H1 (cell line): ENCODE measurements around the gene CYP2C8. TPM values are rescaled to one million over a fixed set of nuclear protein-coding genes. Genes with fewer than 3 reads are reported as not detected.
A peak's percentile ranks its signal among the peaks of the same experiment; 100 is the strongest.

ENCODE experiments used
- CTCF ChIA-PET: fragments of 300-600 bp; sonication (Branson Sonifier 250); formaldehyde crosslinking; loops from one replicate; lab custom pipeline; 2021; ENCODE audit not compliant: partially characterized antibody; lab: Charles Lee
- POLR2A ChIA-PET: fragments of 300-600 bp; sonication (Branson Sonifier 250); formaldehyde crosslinking; loops from one replicate; lab custom pipeline; 2021; ENCODE audit warnings: inconsistent platforms; ENCODE audit not compliant: partially characterized antibody; lab: Charles Lee
- DNase-seq, 2 experiments: peaks; one replicate each; pipeline versions ENCODE4 v3.0.0 to v3.0.0-alpha.2; 2010 to 2022; ENCODE audit warnings: low spot score in 2 of 2, low read depth in 1 of 2, mixed read lengths in 1 of 2
- FAIRE-seq: peaks from 2 replicates; lab custom pipeline; 2011; peaks lifted over from hg19 to GRCh38; lab: Jason Lieb, UNC
- H2AFZ ChIP-seq: 2 replicates; pipeline ENCODE4 v1.8.1; 2012; ENCODE audit warnings: low read length, inconsistent platforms
- H2AK5ac ChIP-seq: 2 replicates; pipeline ENCODE4 v1.6.1; 2013; ENCODE audit warnings: low read depth, low read length
- H2BK120ac ChIP-seq: replicated peaks from 2 replicates; pipeline ENCODE3; 2013; ENCODE audit warnings: low read depth, low read length, inconsistent platforms
- H2BK12ac ChIP-seq: 2 replicates; pipeline ENCODE4 v1.6.1; 2013; ENCODE audit warnings: low read depth, low read length
- H2BK15ac ChIP-seq: 2 replicates; pipeline ENCODE4 v1.6.1; 2013; ENCODE audit warnings: low read length
- H2BK20ac ChIP-seq: 2 replicates; pipeline ENCODE4 v1.6.1; 2013; ENCODE audit warnings: low read length
- H2BK5ac ChIP-seq: 2 replicates; pipeline ENCODE4 v1.6.1; 2013; ENCODE audit warnings: low read depth, low read length
- H3K14ac ChIP-seq: 2 replicates; pipeline ENCODE4 v1.6.1; 2013; ENCODE audit warnings: inconsistent platforms; ENCODE audit not compliant: insufficient read length
- H3K18ac ChIP-seq: 2 replicates; pipeline ENCODE4 v1.6.1; 2013; ENCODE audit warnings: low read length; ENCODE audit errors: extremely low read depth
- H3K23ac ChIP-seq: 2 replicates; pipeline ENCODE4 v1.6.1; 2013; ENCODE audit warnings: inconsistent platforms; ENCODE audit not compliant: insufficient read length
- H3K23me2 ChIP-seq: 2 replicates; pipeline ENCODE4 v1.6.1; 2013; ENCODE audit warnings: low read depth, low read length
- H3K27ac ChIP-seq: 2 replicates; pipeline ENCODE4 v1.6.1; 2011; ENCODE audit warnings: low read depth, low read length, inconsistent platforms
- H3K27me3 ChIP-seq, 4 experiments: replicated peaks in 1 of 4; 1 replicate in 1 of 4; 2 replicates in 3 of 4; pipeline versions ENCODE4 v1.6.1 to v1.8.1; 2011 to 2013; ENCODE audit warnings: low read length in 3 of 4, mild to moderate bottlenecking in 3 of 4, inconsistent platforms in 2 of 4, mixed read lengths in 2 of 4, moderate library complexity in 1 of 4; ENCODE audit not compliant: control insufficient read depth in 3 of 4, insufficient read depth in 3 of 4; ENCODE audit errors: extremely low read depth in 1 of 4
- H3K36me3 ChIP-seq, 4 experiments: 2 replicates each; pipeline versions ENCODE4 v1.6.1 to v1.8.1; 2011 to 2013; ENCODE audit warnings: mild to moderate bottlenecking in 4 of 4, low read length in 3 of 4, moderate library complexity in 2 of 4, control low read depth in 1 of 4, inconsistent platforms in 1 of 4; ENCODE audit not compliant: insufficient read depth in 4 of 4, control insufficient read depth in 2 of 4
- H3K4ac ChIP-seq: replicated peaks from 2 replicates; pipeline ENCODE3; 2013; ENCODE audit warnings: low read length, low read depth, mixed read lengths, inconsistent platforms; ENCODE audit not compliant: insufficient read length
- H3K4me1 ChIP-seq, 4 experiments: replicated peaks in 1 of 4; 1 replicate in 1 of 4; 2 replicates in 3 of 4; pipeline versions ENCODE4 v1.6.1 to v1.8.1; 2011 to 2013; ENCODE audit warnings: low read length in 3 of 4, inconsistent platforms in 2 of 4, mixed read lengths in 1 of 4; ENCODE audit not compliant: insufficient read depth in 4 of 4, control insufficient read depth in 3 of 4
- H3K4me2 ChIP-seq, 2 experiments: 2 replicates each; pipeline versions ENCODE4 v1.6.1 to v1.8.1; 2011 to 2013; ENCODE audit warnings: low read depth in 2 of 2, low read length in 2 of 2, control low read depth in 1 of 2, inconsistent platforms in 1 of 2, mild to moderate bottlenecking in 1 of 2; ENCODE audit not compliant: insufficient read depth in 1 of 2
- H3K4me3 ChIP-seq, 4 experiments: fragments of 200-600, 300-600 bp in 1 of 4; sonication (generic), shearing (Covaris generic), sonication (Bioruptor Twin) in 1 of 4; 2 replicates each; pipeline versions ENCODE4 v1.5.1 to v1.8.1; 2011 to 2016; ENCODE audit warnings: low read length in 4 of 4, low read depth in 3 of 4, control low read depth in 2 of 4, inconsistent platforms in 2 of 4, mild to moderate bottlenecking in 2 of 4, mixed read lengths in 1 of 4, moderate library complexity in 1 of 4; ENCODE audit not compliant: insufficient read depth in 2 of 4; ENCODE audit errors: extremely low read depth in 1 of 4
- H3K56ac ChIP-seq: replicated peaks from 2 replicates; pipeline ENCODE3; 2013; ENCODE audit warnings: low read depth, mild to moderate bottlenecking, mixed read lengths, low read length, inconsistent platforms; ENCODE audit not compliant: insufficient read length
- H3K79me1 ChIP-seq: 2 replicates; pipeline ENCODE4 v1.6.1; 2013; ENCODE audit warnings: low read depth, low read length, control low read depth
- H3K79me2 ChIP-seq, 2 experiments: 2 replicates each; pipeline versions ENCODE4 v1.6.1 to v1.8.1; 2012 to 2013; ENCODE audit warnings: low read length in 2 of 2, mild to moderate bottlenecking in 2 of 2, inconsistent platforms in 1 of 2; ENCODE audit not compliant: insufficient read depth in 2 of 2, control insufficient read depth in 1 of 2
- H3K9ac ChIP-seq, 4 experiments: replicated peaks in 1 of 4; 1 replicate in 1 of 4; 2 replicates in 3 of 4; pipeline versions ENCODE4 v1.6.1 to v1.8.1; 2011 to 2013; ENCODE audit warnings: low read depth in 3 of 4, low read length in 3 of 4, control low read depth in 2 of 4, mild to moderate bottlenecking in 2 of 4, moderate library complexity in 2 of 4, inconsistent platforms in 1 of 4; ENCODE audit errors: extremely low read depth in 1 of 4
- H3K9me3 ChIP-seq, 2 experiments: 2 replicates each; pipeline versions ENCODE4 v1.6.1 to v1.8.1; 2012 to 2013; ENCODE audit warnings: mild to moderate bottlenecking in 2 of 2, moderate library complexity in 2 of 2, control low read depth in 1 of 2, inconsistent platforms in 1 of 2, low read depth in 1 of 2, low read length in 1 of 2, mixed read lengths in 1 of 2; ENCODE audit not compliant: insufficient read depth in 2 of 2
- H4K20me1 ChIP-seq, 2 experiments: replicated peaks in 1 of 2; 2 replicates each; pipeline versions ENCODE3 to v1.8.1; 2011 to 2013; ENCODE audit warnings: inconsistent platforms in 2 of 2, low read length in 2 of 2, mild to moderate bottlenecking in 1 of 2; ENCODE audit not compliant: insufficient read depth in 2 of 2, control insufficient read depth in 1 of 2
- H4K5ac ChIP-seq: 2 replicates; pipeline ENCODE4 v1.6.1; 2013; ENCODE audit warnings: low read length, low read depth, mixed read lengths, inconsistent platforms; ENCODE audit not compliant: insufficient read length
- H4K8ac ChIP-seq: 2 replicates; pipeline ENCODE4 v1.8.0; 2013; ENCODE audit warnings: mild to moderate bottlenecking, moderate library complexity, low read length, inconsistent platforms; ENCODE audit not compliant: insufficient read depth; ENCODE audit errors: extremely low read depth
- H4K91ac ChIP-seq: replicated peaks from 2 replicates; pipeline ENCODE3; 2013; ENCODE audit warnings: low read length, mixed read lengths, inconsistent platforms; ENCODE audit not compliant: insufficient read length
- ATF3 ChIP-seq: IDR thresholded peaks from 2 replicates; pipeline ENCODE4 v1.6.1; 2011; ENCODE audit warnings: low read depth, mild to moderate bottlenecking, low read length; ENCODE audit not compliant: insufficient read depth
- BACH1 ChIP-seq: IDR thresholded peaks from 2 replicates; pipeline ENCODE4 v1.6.1; 2012; ENCODE audit warnings: low read length, improper control_type of control experiment
- BRCA1 ChIP-seq: IDR thresholded peaks from 2 replicates; pipeline ENCODE4 v1.6.1; 2012; ENCODE audit warnings: low read depth, low read length, improper control_type of control experiment
- JUN ChIP-seq: IDR thresholded peaks from 2 replicates; pipeline ENCODE4 v1.6.1; 2011; ENCODE audit warnings: low read depth, mild to moderate bottlenecking, improper control_type of control experiment, low read length
- NRF1 ChIP-seq: IDR thresholded peaks from 2 replicates; pipeline ENCODE4 v1.6.1; 2011; ENCODE audit warnings: mild to moderate bottlenecking, low read depth, low read length, improper control_type of control experiment
- RXRA ChIP-seq: IDR thresholded peaks from 2 replicates; pipeline ENCODE4 v1.6.1; 2011; ENCODE audit warnings: low read depth, mild to moderate bottlenecking, low read length, moderate library complexity; ENCODE audit not compliant: insufficient read depth
- TCF12 ChIP-seq: IDR thresholded peaks from 2 replicates; pipeline ENCODE4 v1.6.1; 2011; ENCODE audit warnings: low read depth, mild to moderate bottlenecking, low read length
- WGBS, 2 experiments: shearing (Covaris generic) in 1 of 2; methylation state at CpG; one replicate each; pipeline versions ENCODE4 v1.1.6 to v1.1.7; 2013 to 2015; ENCODE audit warnings: low lambda C conversion rate in 2 of 2, mixed read lengths in 2 of 2, inconsistent platforms in 1 of 2, low coverage in 1 of 2, missing lambda C conversion rate in 1 of 2; ENCODE audit not compliant: insufficient replicate concordance in 2 of 2, insufficient coverage in 1 of 2, insufficient read length in 1 of 2; ENCODE audit errors: extremely low coverage in 1 of 2, missing lambda C conversion rate in 1 of 2; 5-methylcytosine and 5-hydroxymethylcytosine counted together
- polyA plus RNA-seq, 7 experiments: library from polyadenylated mRNA; depleted of rRNA in 3 of 7; stranded (reverse) in 5 of 7; unstranded in 2 of 7; fragments of >200 nt in 5 of 7; fragments of 200-250 nt in 2 of 7; gene quantifications; 1 replicate in 5 of 7; 2 replicates in 1 of 7; 4 replicates in 1 of 7; pipeline versions ENCODE4 v1.2.1 to v1.2.3, GENCODE V29; 2011 to 2013; ENCODE audit warnings: missing spikeins in 2 of 7, mixed read lengths in 2 of 7
- total RNA-seq: library from RNA; stranded (reverse); fragmentation: NEBNext Ultra II Directional; extraction: Animal tissue kit (Norgen Biotek cat#: 25700); gene quantifications from 2 replicates; pipeline ENCODE4 v1.2.1, GENCODE V29; 2021

Gene CYP2C8
- total and polyA plus RNA-seq, 2 of the 8 experiments (the other 6 are each of a cell fraction or from before 2014, with no cell fraction given): 0.32 to 0.89 TPM

DNA sequence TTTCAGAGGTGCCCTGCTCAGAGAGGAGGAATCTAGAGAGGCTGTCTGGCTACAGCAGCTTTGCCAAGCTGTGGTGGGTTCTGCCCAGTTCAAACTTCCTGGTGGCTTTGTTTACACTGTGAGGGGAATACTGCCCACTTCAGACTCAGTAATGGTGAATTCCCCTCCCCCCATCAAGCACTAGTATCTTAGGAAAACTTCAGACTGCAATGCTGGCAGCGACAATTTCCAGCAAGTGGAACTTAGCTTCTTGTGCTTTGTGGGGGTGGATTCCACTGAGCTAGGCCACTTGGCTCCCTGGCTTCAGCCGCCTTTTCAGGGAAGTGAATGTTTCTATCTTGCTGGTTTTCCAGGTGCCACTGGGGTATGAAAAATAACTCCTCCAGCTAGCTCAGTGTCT, 42.8 kb downstream of the CYP2C8 start:
- no peaks in the 10 kb centered on the region for H3K79me2 ChIP-seq
- H4K5ac ChIP-seq: no peak overlapping the region
- H2AFZ ChIP-seq: peak overlapping the region; percentile 65; the same call in 1 of the 2 replicates
- H3K9me3 ChIP-seq: no peaks in the 10 kb centered on the region
- H3K27me3 ChIP-seq: no peaks in the 10 kb centered on the region
- H3K23ac ChIP-seq: no peak overlapping the region
- H2BK15ac ChIP-seq: no peak overlapping the region
- 82% methylated on average over 2 of the region's 2 CpGs; no CpG with 5 or more reads in 1 of the 2 experiments for WGBS, 2 experiments
- H3K4ac ChIP-seq: no peak overlapping the region
- no peak for DNase-seq
- H2BK120ac ChIP-seq: no peak overlapping the region
- no peak for TF ChIP-seq RXRA
- TF ChIP-seq BACH1: no peak
- no peak for TF ChIP-seq ATF3
- TF ChIP-seq TCF12: no peak
- TF ChIP-seq JUN: no peak
- TF ChIP-seq BRCA1: no peak
- TF ChIP-seq NRF1: no peak
- TF ChIP-seq, all 59 proteins: peak for 0
- H4K91ac ChIP-seq: no peak overlapping the region
- H3K36me3 ChIP-seq: no peaks in the 10 kb centered on the region
- CTCF ChIA-PET: interaction anchor here (1.6 kb wide), 1 partner anchor 63 kb away, joined by 3 read pairs; no protein-coding TSS in a partner anchor
- no peak overlapping the region for H3K18ac ChIP-seq
- no peaks in the 10 kb centered on the region for H3K4me1 ChIP-seq
- no peak overlapping the region for H4K8ac ChIP-seq
- no peak overlapping the region for H3K4me2 ChIP-seq
- no peaks in the 10 kb centered on the region for H3K23me2 ChIP-seq
- H2BK20ac ChIP-seq: no peak overlapping the region
- no peak overlapping the region for H2AK5ac ChIP-seq
- no peak overlapping the region for H2BK12ac ChIP-seq
- no peak overlapping the region for H3K14ac ChIP-seq
- H3K9ac ChIP-seq: no peak overlapping the region
- no peak overlapping the region for H2BK5ac ChIP-seq
- H3K4me3 ChIP-seq: no peak overlapping the region
- no peak overlapping the region for H3K27ac ChIP-seq
- no peak overlapping the region for H3K56ac ChIP-seq
- POLR2A ChIA-PET: no interaction called here
- no peaks in the 10 kb centered on the region for H3K79me1 ChIP-seq
- FAIRE-seq: no peak
- no peaks in the 10 kb centered on the region for H4K20me1 ChIP-seq
